Measurements from ENCODE around the gene OTOG.

- TF ChIP-seq POLR2AphosphoS5 (IDR thresholded peaks at IDR 0.05; ENCODE audit: low read depth, low read length): no peak
- no peak for TF ChIP-seq MAFK (IDR thresholded peaks at IDR 0.05; ENCODE audit: low read depth, low read length)
Observed at GRCh38 chr11:17537261-17537660, 9.8 kb upstream of the OTOG start.
